GM21529 (cell line): ENCODE data around the gene INTS1.

Experiments
- ATAC-seq: cut with Tn5 transposase; IDR thresholded peaks from one replicate; pipeline ENCODE4 v1.9.1; 2021; ENCODE audit not compliant: unreplicated experiment

The INTS1 gene

GRCh38 chr7:1542329-1542728 lies 38.1 kb upstream of the INTS1 start:
- ATAC-seq = no peak

- no peak for ATAC-seq
Measured at GRCh38 chr7:1541431-1542162, 37.4 kb upstream of the INTS1 start.

- ATAC-seq = no peak
Measured at GRCh38 chr7:1540776-1541271, 36.6 kb upstream of the INTS1 start.

GRCh38 chr7:1539882-1540775 lies 35.9 kb upstream of the INTS1 start:
- no peak for ATAC-seq

GRCh38 chr7:1539181-1539881 lies 35.1 kb upstream of the INTS1 start:
- ATAC-seq = no peak

GRCh38 chr7:1538544-1539180 lies 34.5 kb upstream of the INTS1 start:
- ATAC-seq = no peak

GRCh38 chr7:1537535-1538412 lies 33.6 kb upstream of the INTS1 start:
- ATAC-seq = no peak

GRCh38 chr7:1536743-1537534 lies 32.8 kb upstream of the INTS1 start:
- no peak for ATAC-seq

GRCh38 chr7:1536455-1536742 lies 32.2 kb upstream of the INTS1 start:
- ATAC-seq = no peak

- no peak for ATAC-seq
Measured at GRCh38 chr7:1535701-1536454, 31.7 kb upstream of the INTS1 start.

GRCh38 chr7:1535100-1535458 lies 30.9 kb upstream of the INTS1 start:
- no peak for ATAC-seq

- no peak for ATAC-seq
Measured at GRCh38 chr7:1534330-1535099, 30.3 kb upstream of the INTS1 start.

- ATAC-seq = peak; percentile 47
Measured at GRCh38 chr7:1533547-1534329, 29.5 kb upstream of the INTS1 start.

- ATAC-seq = no peak
Measured at GRCh38 chr7:1533255-1533546, 29.0 kb upstream of the INTS1 start.

GRCh38 chr7:1532456-1533254 lies 28.5 kb upstream of the INTS1 start:
- ATAC-seq = no peak

GRCh38 chr7:1531979-1532455 lies 27.8 kb upstream of the INTS1 start:
- no peak for ATAC-seq
